ENCODE measurements around the gene CDC42BPA.

DNA sequence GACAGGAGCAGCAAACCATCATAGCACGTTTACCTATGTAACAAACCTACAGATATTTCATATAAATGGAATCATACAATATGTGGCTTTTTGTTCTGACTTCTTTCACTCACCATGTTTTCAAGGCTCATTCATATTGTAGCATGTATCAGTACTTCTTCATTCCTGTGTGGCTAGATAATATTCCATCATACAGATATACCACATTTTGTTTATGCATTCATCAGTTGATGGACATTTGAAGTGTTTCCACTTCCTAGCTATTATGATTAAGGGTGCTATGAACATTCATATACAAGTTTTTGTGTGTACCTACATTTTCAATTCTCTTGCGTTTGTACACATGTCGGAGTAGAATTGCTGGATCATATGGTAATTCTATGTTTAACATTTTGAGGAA is 90.1 kb downstream of the CDC42BPA start:
- TF ChIP-seq POLR2A (IDR thresholded peaks at IDR 0.05), result no peak
- TF ChIP-seq, protein P1, sequence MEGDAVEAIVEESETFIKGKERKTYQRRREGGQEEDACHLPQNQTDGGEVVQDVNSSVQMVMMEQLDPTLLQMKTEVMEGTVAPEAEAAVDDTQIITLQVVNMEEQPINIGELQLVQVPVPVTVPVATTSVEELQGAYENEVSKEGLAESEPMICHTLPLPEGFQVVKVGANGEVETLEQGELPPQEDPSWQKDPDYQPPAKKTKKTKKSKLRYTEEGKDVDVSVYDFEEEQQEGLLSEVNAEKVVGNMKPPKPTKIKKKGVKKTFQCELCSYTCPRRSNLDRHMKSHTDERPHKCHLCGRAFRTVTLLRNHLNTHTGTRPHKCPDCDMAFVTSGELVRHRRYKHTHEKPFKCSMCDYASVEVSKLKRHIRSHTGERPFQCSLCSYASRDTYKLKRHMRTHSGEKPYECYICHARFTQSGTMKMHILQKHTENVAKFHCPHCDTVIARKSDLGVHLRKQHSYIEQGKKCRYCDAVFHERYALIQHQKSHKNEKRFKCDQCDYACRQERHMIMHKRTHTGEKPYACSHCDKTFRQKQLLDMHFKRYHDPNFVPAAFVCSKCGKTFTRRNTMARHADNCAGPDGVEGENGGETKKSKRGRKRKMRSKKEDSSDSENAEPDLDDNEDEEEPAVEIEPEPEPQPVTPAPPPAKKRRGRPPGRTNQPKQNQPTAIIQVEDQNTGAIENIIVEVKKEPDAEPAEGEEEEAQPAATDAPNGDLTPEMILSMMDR (IDR thresholded peaks at IDR 0.05), result no peak
- no peak for TF ChIP-seq EP300 (IDR thresholded peaks at IDR 0.05)
- no peak for TF ChIP-seq POLR2AphosphoS5 (IDR thresholded peaks at IDR 0.05)

Measured in stomach (tissue), 4 donors.